Measurements from ENCODE around the gene KLF15.

KLF15 gene

GRCh38 chr3:126380011-126380768, 23.0 kb upstream of the KLF15 start:
- no peak for TF ChIP-seq POLR2A (IDR thresholded peaks at IDR 0.05; ENCODE audit: low read depth, low read length)
- no peak for TF ChIP-seq POLR2AphosphoS5 (IDR thresholded peaks at IDR 0.05; ENCODE audit: low read depth, low read length)
- TF ChIP-seq TAF1 (IDR thresholded peaks at IDR 0.05; ENCODE audit: borderline replicate concordance, low read depth, low read length) = no peak
- FAIRE-seq (no peak), DNase-seq (ENCODE audit: insufficient read length) (no peak)

GRCh38 chr3:126378341-126378751, 21.1 kb upstream of the KLF15 start:
- FAIRE-seq = no peak
- TF ChIP-seq POLR2AphosphoS5 (IDR thresholded peaks at IDR 0.05; ENCODE audit: low read depth, low read length) (no peak), POLR2A (IDR thresholded peaks at IDR 0.05; ENCODE audit: low read depth, low read length) (no peak), TAF1 (IDR thresholded peaks at IDR 0.05; ENCODE audit: borderline replicate concordance, low read depth, low read length) (no peak)
- no peak for DNase-seq (ENCODE audit: insufficient read length)

- no peak for DNase-seq (ENCODE audit: insufficient read length)
- FAIRE-seq = no peak
- no peak for TF ChIP-seq POLR2AphosphoS5 (IDR thresholded peaks at IDR 0.05; ENCODE audit: low read depth, low read length)
- TF ChIP-seq POLR2A (IDR thresholded peaks at IDR 0.05; ENCODE audit: low read depth, low read length) = no peak
- TF ChIP-seq TAF1 (IDR thresholded peaks at IDR 0.05; ENCODE audit: borderline replicate concordance, low read depth, low read length) = no peak
Measured at GRCh38 chr3:126377211-126377610, 20.0 kb upstream of the KLF15 start.

GRCh38 chr3:126376444-126376843, 19.2 kb upstream of the KLF15 start:
- DNase-seq (ENCODE audit: insufficient read length) (no peak), FAIRE-seq (no peak)
- no peak for TF ChIP-seq POLR2A (IDR thresholded peaks at IDR 0.05; ENCODE audit: low read depth, low read length)
- TF ChIP-seq TAF1 (IDR thresholded peaks at IDR 0.05; ENCODE audit: borderline replicate concordance, low read depth, low read length) = no peak
- no peak for TF ChIP-seq POLR2AphosphoS5 (IDR thresholded peaks at IDR 0.05; ENCODE audit: low read depth, low read length)

GRCh38 chr3:126375835-126376331, 18.7 kb upstream of the KLF15 start:
- no peak for TF ChIP-seq POLR2A (IDR thresholded peaks at IDR 0.05; ENCODE audit: low read depth, low read length)
- no peak for TF ChIP-seq TAF1 (IDR thresholded peaks at IDR 0.05; ENCODE audit: borderline replicate concordance, low read depth, low read length)
- TF ChIP-seq POLR2AphosphoS5 (IDR thresholded peaks at IDR 0.05; ENCODE audit: low read depth, low read length) = no peak
- DNase-seq (ENCODE audit: insufficient read length) (no peak), FAIRE-seq (no peak)

- FAIRE-seq = no peak
- no peak for DNase-seq (ENCODE audit: insufficient read length)
- TF ChIP-seq POLR2AphosphoS5 (IDR thresholded peaks at IDR 0.05; ENCODE audit: low read depth, low read length) = no peak
- TF ChIP-seq TAF1 (IDR thresholded peaks at IDR 0.05; ENCODE audit: borderline replicate concordance, low read depth, low read length) = no peak
- TF ChIP-seq POLR2A (IDR thresholded peaks at IDR 0.05; ENCODE audit: low read depth, low read length) = no peak
Measured at GRCh38 chr3:126373682-126374601, 16.7 kb upstream of the KLF15 start.

GRCh38 chr3:126373146-126373613, 16.0 kb upstream of the KLF15 start:
- DNase-seq (ENCODE audit: insufficient read length) = no peak
- FAIRE-seq = no peak
- TF ChIP-seq TAF1 (IDR thresholded peaks at IDR 0.05; ENCODE audit: borderline replicate concordance, low read depth, low read length) (no peak), POLR2A (IDR thresholded peaks at IDR 0.05; ENCODE audit: low read depth, low read length) (no peak), POLR2AphosphoS5 (IDR thresholded peaks at IDR 0.05; ENCODE audit: low read depth, low read length) (no peak)

- TF ChIP-seq TAF1 (IDR thresholded peaks at IDR 0.05; ENCODE audit: borderline replicate concordance, low read depth, low read length) (no peak), POLR2AphosphoS5 (IDR thresholded peaks at IDR 0.05; ENCODE audit: low read depth, low read length) (no peak), POLR2A (IDR thresholded peaks at IDR 0.05; ENCODE audit: low read depth, low read length) (no peak)
- DNase-seq (ENCODE audit: insufficient read length) = no peak
- no peak for FAIRE-seq
Measured at GRCh38 chr3:126372413-126373145, 15.4 kb upstream of the KLF15 start.

- FAIRE-seq (no peak), DNase-seq (ENCODE audit: insufficient read length) (no peak)
Measured at GRCh38 chr3:126371096-126371705, 14.0 kb upstream of the KLF15 start.

GRCh38 chr3:126370606-126371005, 13.4 kb upstream of the KLF15 start:
- no peak for TF ChIP-seq POLR2A (IDR thresholded peaks at IDR 0.05; ENCODE audit: low read depth, low read length)
- TF ChIP-seq POLR2AphosphoS5 (IDR thresholded peaks at IDR 0.05; ENCODE audit: low read depth, low read length) = no peak
- FAIRE-seq = no peak
- DNase-seq (ENCODE audit: insufficient read length) = no peak

More at GRCh38 chr3:126371096-126371705, 14.0 kb upstream of the KLF15 start:
- TF ChIP-seq POLR2A (IDR thresholded peaks at IDR 0.05; ENCODE audit: low read depth, low read length) (no peak), POLR2AphosphoS5 (IDR thresholded peaks at IDR 0.05; ENCODE audit: low read depth, low read length) (no peak), TAF1 (IDR thresholded peaks at IDR 0.05; ENCODE audit: borderline replicate concordance, low read depth, low read length) (no peak)
